ENCODE measurements around the gene TAF11L10.
"Not testable (repeated sequence)": the region's sequence is repeated elsewhere in the genome, so short reads cannot be mapped to it uniquely, and the experiment has no call there.

Gene TAF11L10

DNA sequence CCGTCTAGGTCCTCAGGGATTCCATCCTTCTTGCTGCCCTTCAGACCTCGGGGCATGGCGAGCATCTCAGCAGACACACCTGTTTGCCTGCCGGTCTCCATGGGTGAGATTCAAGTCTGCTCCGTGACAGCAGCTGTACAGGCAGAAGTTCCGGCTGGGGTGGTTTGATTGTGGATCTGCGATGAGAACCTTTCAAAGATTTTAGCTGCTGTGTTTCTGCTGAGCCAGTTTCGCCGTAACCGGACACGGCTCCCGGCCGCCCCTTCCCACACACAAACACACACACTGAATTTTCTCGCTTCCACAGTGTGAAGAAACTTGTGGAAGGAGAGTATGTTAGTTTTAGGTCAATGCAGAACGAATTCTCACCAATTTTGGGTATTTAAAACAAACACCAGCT, at the start of gene TAF11L10:
Gene TAF11L10 (minus strand): TSS at position 101 of the 400 bp plus-strand sequence.
- in situ Hi-C loops (cut with MboI; ENCODE audit: low sequenced_read_pairs) = not testable (repeated sequence)

- in situ Hi-C loops (cut with MboI; ENCODE audit: low sequenced_read_pairs) = no loop called here
Observed at GRCh38 chr5:17634160-17634559, 36.5 kb upstream of the TAF11L10 start, which contains the start of gene TAF11L14. Gene TAF11L14, plus strand, starts transcription at chr5:17634460.

DNA sequence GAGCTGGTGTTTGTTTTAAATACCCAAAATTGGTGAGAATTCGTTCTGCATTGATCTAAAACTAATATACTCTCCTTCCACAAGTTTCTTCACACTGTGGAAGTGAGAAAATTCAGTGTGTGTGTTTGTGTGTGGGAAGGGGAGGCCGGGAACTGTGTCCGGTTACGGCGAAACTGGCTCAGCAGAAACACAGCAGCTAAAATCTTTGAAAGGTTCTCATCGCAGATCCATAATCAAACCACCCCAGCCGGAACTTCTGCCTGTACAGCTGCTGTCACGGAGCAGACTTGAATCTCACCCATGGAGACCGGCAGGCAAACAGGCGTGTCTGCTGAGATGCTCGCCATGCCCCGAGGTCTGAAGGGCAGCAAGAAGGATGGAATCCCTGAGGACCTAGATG, 34.2 kb upstream of the TAF11L10 start, which contains the start of gene TAF11L13:
Gene TAF11L13 (plus strand): TSS at position 301 of the 400 bp plus-strand sequence.
- in situ Hi-C loops (cut with MboI; ENCODE audit: low sequenced_read_pairs) = not testable (repeated sequence)

- in situ Hi-C loops (cut with MboI; ENCODE audit: low sequenced_read_pairs) = no loop called here
Observed at GRCh38 chr5:17625686-17626085, 28.1 kb upstream of the TAF11L10 start.

DNA sequence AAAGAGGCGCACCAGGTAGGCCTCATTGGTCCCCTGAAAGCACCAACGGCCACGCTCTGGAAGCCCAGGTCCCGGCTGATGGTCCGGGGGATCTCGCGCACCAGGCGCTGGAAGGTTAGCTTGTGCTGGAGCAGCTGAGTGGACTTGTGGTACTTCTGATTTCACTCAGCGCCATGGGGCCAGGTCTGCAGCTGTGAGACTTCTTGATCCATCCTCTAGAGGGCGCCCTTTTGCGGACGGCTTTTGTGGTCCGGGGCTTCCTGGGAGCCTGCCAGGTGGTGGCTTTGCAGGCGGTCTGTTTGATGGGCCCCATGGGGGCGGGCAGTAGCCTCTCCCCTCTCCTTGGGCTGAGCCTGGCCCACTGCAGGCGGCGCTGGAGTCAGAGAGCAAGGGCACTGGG, 23.0 kb upstream of the TAF11L10 start:
- in situ Hi-C loops (cut with MboI; ENCODE audit: low sequenced_read_pairs) = no loop called here

DNA sequence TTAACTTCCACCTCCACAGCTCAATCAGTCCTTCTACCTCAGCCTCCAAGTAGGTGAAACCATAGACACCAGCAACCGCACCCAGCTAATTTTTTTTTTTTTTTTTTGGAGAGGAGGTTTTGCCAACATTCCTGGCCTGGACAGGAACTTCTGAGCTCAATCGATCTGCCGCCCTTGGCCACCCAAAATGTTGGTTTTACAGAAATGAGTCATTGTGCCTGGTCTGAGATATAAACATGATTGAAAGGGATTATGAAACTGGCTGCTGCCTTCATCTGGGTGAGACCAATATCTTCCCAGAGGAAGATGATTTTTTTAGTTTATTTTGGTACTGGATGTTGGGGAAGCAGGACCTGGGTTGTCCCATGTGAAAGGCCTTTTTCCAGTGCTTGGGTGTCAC, 21.7 kb upstream of the TAF11L10 start:
- in situ Hi-C loops (cut with MboI; ENCODE audit: low sequenced_read_pairs) = no loop called here

GRCh38 chr5:17614872-17615605, 17.4 kb upstream of the TAF11L10 start:
- in situ Hi-C loops (cut with MboI; ENCODE audit: low sequenced_read_pairs) = no loop called here

GRCh38 chr5:17610092-17610491, 12.5 kb upstream of the TAF11L10 start, which contains the start of gene TAF11L12:
Gene TAF11L12, plus strand, starts transcription at chr5:17610392.
- in situ Hi-C loops (cut with MboI; ENCODE audit: low sequenced_read_pairs) = not testable (repeated sequence)

DNA sequence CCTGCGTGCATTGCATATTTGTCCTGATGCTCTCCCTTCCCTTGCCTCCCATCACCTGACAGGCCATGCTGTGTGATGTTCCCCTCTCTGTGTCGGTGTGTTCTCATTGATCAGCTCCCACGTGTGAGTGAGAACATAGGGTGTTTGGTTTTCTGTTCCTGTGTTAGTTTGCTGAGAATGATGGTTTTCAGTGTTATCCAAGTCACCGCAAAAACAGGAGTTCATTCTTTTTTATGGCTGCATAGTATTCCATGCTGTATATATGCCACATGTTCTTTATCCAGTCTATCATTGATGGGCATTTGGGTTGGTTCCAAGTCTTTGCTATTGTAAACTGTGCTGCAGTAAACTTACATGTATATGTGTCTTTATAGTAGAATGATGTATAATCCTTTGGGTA, 9.8 kb upstream of the TAF11L10 start:
- in situ Hi-C loops (cut with MboI; ENCODE audit: low sequenced_read_pairs) = not testable (repeated sequence)

DNA sequence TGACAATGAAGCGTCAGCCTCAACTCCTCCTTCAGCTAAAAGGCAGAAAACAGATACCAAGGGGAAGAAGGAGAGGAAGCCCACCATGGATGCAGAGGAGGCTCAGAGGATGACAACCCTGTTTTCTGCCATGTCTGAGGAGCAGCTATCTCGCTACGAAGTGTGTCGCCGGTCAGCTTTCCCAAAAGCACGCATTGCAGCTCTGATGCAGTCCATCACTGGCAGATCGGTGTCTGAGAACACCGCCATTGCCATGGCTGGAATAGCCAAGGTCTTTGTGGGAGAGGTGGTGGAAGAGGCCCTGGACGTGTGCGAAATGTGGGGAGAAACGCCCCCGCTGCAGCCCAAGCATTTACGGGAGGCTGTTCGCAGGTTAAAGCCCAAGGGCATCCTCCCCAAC, 7.3 kb upstream of the TAF11L10 start:
- in situ Hi-C loops (cut with MboI; ENCODE audit: low sequenced_read_pairs) = no loop called here

DNA sequence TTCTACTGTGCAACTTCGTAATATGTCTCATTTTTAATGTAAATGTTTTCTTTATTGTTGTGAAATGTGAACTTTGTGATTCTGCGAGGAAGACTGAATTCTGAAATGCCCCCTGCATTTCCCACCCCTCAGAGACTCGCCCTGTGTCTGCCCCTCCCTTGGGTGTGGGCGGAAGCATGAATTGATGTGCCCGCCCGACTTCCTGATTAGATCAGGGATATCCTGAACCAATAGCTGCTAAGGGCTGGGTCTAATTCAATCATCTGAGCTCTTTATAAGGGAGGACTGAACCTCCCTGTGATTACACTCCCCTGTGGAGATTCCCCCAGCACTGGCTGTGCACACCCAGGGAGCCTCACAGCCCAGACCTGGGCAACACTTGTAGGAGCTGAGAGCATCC, 6.3 kb upstream of the TAF11L10 start, which contains the start of gene TAF11L11:
Gene TAF11L11 (plus strand): TSS at position 304 of the 400 bp plus-strand sequence.
- in situ Hi-C loops (cut with MboI; ENCODE audit: low sequenced_read_pairs) = not testable (repeated sequence)

GRCh38 chr5:17594255-17594654, 3.4 kb downstream of the TAF11L10 start, which contains the start of gene TAF11L9:
Gene TAF11L9, minus strand, starts transcription at chr5:17594394.
- in situ Hi-C loops (cut with MboI; ENCODE audit: low sequenced_read_pairs) = not testable (repeated sequence)

- in situ Hi-C loops (cut with MboI; ENCODE audit: low sequenced_read_pairs) = not testable (repeated sequence)
Observed at GRCh38 chr5:17590860-17591259, 6.8 kb downstream of the TAF11L10 start, which contains the start of gene TAF11L8. Gene TAF11L8, minus strand, starts transcription at chr5:17590960.

GRCh38 chr5:17585658-17586057, 12.0 kb downstream of the TAF11L10 start, which contains the start of gene TAF11L7:
Gene TAF11L7, minus strand, starts transcription at chr5:17585758.
- in situ Hi-C loops (cut with MboI; ENCODE audit: low sequenced_read_pairs) = not testable (repeated sequence)
